Stimulated activated CD4-positive, alpha-beta T cell treated with anti-CD3 and anti-CD28 coated beads, Interleukin-4, amount 100 ng/mL, for 4 hours (primary cell): ENCODE data around the gene DTHD1.

Source experiments
- DNase-seq, 2 experiments: peaks; one replicate each; pipeline ENCODE4 v3.0.0-alpha.2; 2020

The DTHD1 gene

GRCh38 chr4:36269533-36270173 lies 11.8 kb upstream of the DTHD1 start:
- DNase-seq: no peak

- no peak for DNase-seq
Measured at GRCh38 chr4:36273276-36273675, 8.1 kb upstream of the DTHD1 start.

GRCh38 chr4:36274158-36274557 lies 7.3 kb upstream of the DTHD1 start:
- no peak for DNase-seq

GRCh38 chr4:36277533-36277932 lies 3.9 kb upstream of the DTHD1 start:
- no peak for DNase-seq

- DNase-seq: no peak
Measured at GRCh38 chr4:36278789-36279188, 2.6 kb upstream of the DTHD1 start.

GRCh38 chr4:36280555-36280954 lies 861 bp upstream of the DTHD1 start:
- DNase-seq: no peak

- no peak for DNase-seq
Measured at GRCh38 chr4:36282503-36283030, 1.2 kb downstream of the DTHD1 start.

- no peak for DNase-seq
Measured at GRCh38 chr4:36283912-36284465, 2.6 kb downstream of the DTHD1 start.

GRCh38 chr4:36285784-36286480 lies 4.5 kb downstream of the DTHD1 start:
- DNase-seq: peak in 1 of 2 experiments; percentile 51

- DNase-seq: no peak
Measured at GRCh38 chr4:36286481-36286871, 5.1 kb downstream of the DTHD1 start.

- DNase-seq: no peak
Measured at GRCh38 chr4:36288731-36289426, 7.5 kb downstream of the DTHD1 start.

- no peak for DNase-seq
Measured at GRCh38 chr4:36290641-36291040, 9.2 kb downstream of the DTHD1 start.

- no peak for DNase-seq
Measured at GRCh38 chr4:36292556-36293188, 11.3 kb downstream of the DTHD1 start.

- no peak for DNase-seq
Measured at GRCh38 chr4:36301127-36301526, 19.7 kb downstream of the DTHD1 start.

GRCh38 chr4:36303426-36304137 lies 22.2 kb downstream of the DTHD1 start:
- no peak for DNase-seq

- DNase-seq: no peak
Measured at GRCh38 chr4:36304138-36304681, 22.8 kb downstream of the DTHD1 start.

- DNase-seq: no peak
Measured at GRCh38 chr4:36308150-36308549, 26.7 kb downstream of the DTHD1 start.

GRCh38 chr4:36310216-36310615 lies 28.8 kb downstream of the DTHD1 start:
- DNase-seq: no peak

GRCh38 chr4:36310793-36311192 lies 29.4 kb downstream of the DTHD1 start:
- no peak for DNase-seq

GRCh38 chr4:36312511-36312910 lies 31.1 kb downstream of the DTHD1 start:
- no peak for DNase-seq

GRCh38 chr4:36313301-36313700 lies 31.9 kb downstream of the DTHD1 start:
- no peak for DNase-seq

GRCh38 chr4:36313703-36314102 lies 32.3 kb downstream of the DTHD1 start:
- DNase-seq: no peak
